Measurements from ENCODE around the gene PLD1. TPM values are rescaled to one million over a fixed set of nuclear protein-coding genes. Genes with fewer than 3 reads are reported as not detected.

The PLD1 gene
- total and polyA plus RNA-seq, 2 of the 8 experiments (the other 6 are each of a cell fraction or from before 2014, with no cell fraction given), result 1.2 to 2.6 TPM

DNA sequence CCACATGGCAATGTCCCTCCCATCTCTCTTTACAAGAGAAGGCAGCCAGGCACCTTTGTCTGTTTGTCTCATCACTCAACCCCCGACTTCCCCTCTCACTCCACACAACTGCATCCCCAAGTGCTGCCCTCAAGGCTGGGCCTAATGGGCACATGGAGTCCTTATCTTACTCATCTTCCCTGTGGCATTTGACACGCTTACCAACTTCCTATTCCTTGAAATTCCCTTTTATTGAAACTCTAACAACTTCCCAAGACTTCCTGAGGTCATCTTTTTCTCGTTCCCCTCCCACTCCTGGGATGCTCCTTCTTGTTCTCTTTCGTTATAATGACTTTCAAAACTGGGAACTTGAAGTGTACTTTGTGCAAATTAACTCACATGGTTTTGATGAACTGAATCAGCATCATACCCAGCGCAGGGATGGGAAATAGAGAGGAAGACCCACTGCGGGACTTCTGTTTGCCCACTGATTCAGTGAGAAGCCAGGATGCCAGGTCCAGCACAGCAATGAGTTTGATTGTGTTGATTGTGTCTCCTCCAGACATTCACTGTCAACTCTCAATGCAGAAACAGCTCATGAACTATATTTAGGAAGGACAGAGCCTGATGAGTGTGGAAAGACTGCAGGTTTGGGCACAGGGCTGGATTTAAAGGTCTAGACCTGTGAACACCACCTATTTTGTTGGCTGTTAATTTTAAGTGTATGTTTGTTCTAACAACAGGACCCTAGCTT, 245.4 kb downstream of the PLD1 start:
- Histone ChIP-seq H2BK120ac (replicated peaks; ENCODE audit: low read depth, low read length) (no peak overlapping the region), H4K91ac (replicated peaks; ENCODE audit: insufficient read length, low read length) (no peak overlapping the region), H3K27ac (ENCODE audit: low read depth, low read length) (no peak overlapping the region), H4K8ac (ENCODE audit: extremely low read depth, insufficient read depth, low read length) (no peak overlapping the region), H3K23ac (ENCODE audit: insufficient read length) (no peak overlapping the region), H3K4me3 (ENCODE audit: extremely low read depth in 1 of 4, insufficient read depth in 2 of 4, low read depth in 3 of 4, low read length in 4 of 4) (no peak overlapping the region), H4K20me1 (replicated peaks in 1 of 2; ENCODE audit: control insufficient read depth in 1 of 2, insufficient read depth in 2 of 2, low read length in 2 of 2) (no peaks in the 10 kb centered on the region), H3K9me3 (ENCODE audit: insufficient read depth in 2 of 2, low read depth in 1 of 2, low read length in 1 of 2) (no peaks in the 10 kb centered on the region), H2BK15ac (ENCODE audit: low read length) (no peak overlapping the region), H3K79me2 (ENCODE audit: control insufficient read depth in 1 of 2, insufficient read depth in 2 of 2, low read length in 2 of 2) (no peaks in the 10 kb centered on the region), H3K14ac (ENCODE audit: insufficient read length) (no peak overlapping the region), H3K4me2 (ENCODE audit: insufficient read depth in 1 of 2, low read depth in 2 of 2, low read length in 2 of 2) (no peak overlapping the region), H3K4ac (replicated peaks; ENCODE audit: insufficient read length, low read depth, low read length) (no peak overlapping the region), H2BK20ac (ENCODE audit: low read length) (no peak overlapping the region), H3K27me3 (replicated peaks in 1 of 4; ENCODE audit: control insufficient read depth in 3 of 4, extremely low read depth in 1 of 4, insufficient read depth in 3 of 4, low read length in 3 of 4) (peaks cover 0 to 1% (median 0%) of the 10 kb centered on the region in 4 experiments; a peak in 1 of 7 replicates), H2AFZ (ENCODE audit: low read length) (no peak overlapping the region), H3K23me2 (ENCODE audit: low read depth, low read length) (no peaks in the 10 kb centered on the region), H4K5ac (ENCODE audit: insufficient read length, low read depth, low read length) (no peak overlapping the region), H3K9ac (replicated peaks in 1 of 4; ENCODE audit: extremely low read depth in 1 of 4, low read depth in 3 of 4, low read length in 3 of 4) (no peak overlapping the region), H3K36me3 (ENCODE audit: control insufficient read depth in 2 of 4, insufficient read depth in 4 of 4, low read length in 3 of 4) (no peaks in the 10 kb centered on the region), H3K18ac (ENCODE audit: extremely low read depth, low read length) (no peak overlapping the region), H2BK5ac (ENCODE audit: low read depth, low read length) (no peak overlapping the region), H3K4me1 (replicated peaks in 1 of 4; ENCODE audit: control insufficient read depth in 3 of 4, insufficient read depth in 4 of 4, low read length in 3 of 4) (no peaks in the 10 kb centered on the region), H2AK5ac (ENCODE audit: low read depth, low read length) (no peak overlapping the region), H3K79me1 (ENCODE audit: low read depth, low read length) (no peaks in the 10 kb centered on the region), H2BK12ac (ENCODE audit: low read depth, low read length) (no peak overlapping the region), H3K56ac (replicated peaks; ENCODE audit: insufficient read length, low read depth, low read length) (no peak overlapping the region)
- ChIA-PET CTCF (ENCODE audit: partially characterized antibody) (interaction anchor here (0.5 to 2.7 kb wide), 24 partner anchors 10 to 1751 kb away, joined by 3 to 24 read pairs (median 4); no protein-coding TSS in a partner anchor), POLR2A (ENCODE audit: partially characterized antibody) (no interaction called here)
- WGBS, 2 experiments (ENCODE audit: extremely low coverage in 1 of 2, insufficient coverage in 1 of 2, insufficient read length in 1 of 2, insufficient replicate concordance in 2 of 2, low coverage in 1 of 2, low lambda C conversion rate in 2 of 2, missing lambda C conversion rate in 1 of 2), result 96% methylated on average over 6 of the region's 6 CpGs; no CpG with 5 or more reads in 1 of the 2 experiments
- DNase-seq (ENCODE audit: low read depth in 1 of 2, low spot score in 2 of 2) (no peak), FAIRE-seq (no peak)
- no peak for TF ChIP-seq POU5F1 (IDR thresholded peaks at IDR 0.05; ENCODE audit: low read depth, low read length)
- no peak for TF ChIP-seq EZH2 (IDR thresholded peaks at IDR 0.05; ENCODE audit: low read depth, low read length, severe bottlenecking)
- TF ChIP-seq POLR2AphosphoS5 (IDR thresholded peaks at IDR 0.05; ENCODE audit: low read depth, low read length), result no peak

All from H1 (cell line).